Neutrophil (primary cell): ENCODE results near the gene RHPN2.
A peak's percentile ranks its signal among the peaks of the same experiment; 100 is the strongest.

Source experiments
- H3K27ac ChIP-seq: fragments of 200-600 bp; sonication (generic); 2 replicates; pipeline ENCODE4 v1.5.1; 2016; ENCODE audit warnings: mild to moderate bottlenecking, moderate library complexity
- H3K27me3 ChIP-seq: fragments of 200-600 bp; sonication (generic); 2 replicates; pipeline ENCODE4 v1.6.0; 2016; ENCODE audit warnings: mild to moderate bottlenecking
- H3K36me3 ChIP-seq: fragments of 200-600 bp; sonication (generic); 2 replicates; pipeline ENCODE4 v1.5.1; 2017
- H3K4me1 ChIP-seq, 2 experiments: fragments of 200-600 bp in 1 of 2; sonication (generic) in 1 of 2; 1 replicate in 1 of 2; 2 replicates in 1 of 2; pipeline versions ENCODE4 v1.5.1 to v1.6.1; 2013 to 2016; ENCODE audit warnings: low read depth in 1 of 2, low read length in 1 of 2, mild to moderate bottlenecking in 1 of 2, moderate library complexity in 1 of 2; ENCODE audit not compliant: control insufficient read depth in 1 of 2, insufficient read depth in 1 of 2
- H3K4me3 ChIP-seq, 2 experiments: fragments of 200-600 bp in 1 of 2; sonication (generic) in 1 of 2; 1 replicate in 1 of 2; 2 replicates in 1 of 2; pipeline ENCODE4 v1.5.1; 2013 to 2016; ENCODE audit warnings: low read depth in 1 of 2, low read length in 1 of 2, mild to moderate bottlenecking in 1 of 2, moderate library complexity in 1 of 2
- H3K9me3 ChIP-seq: fragments of 200-600 bp; sonication (generic); 2 replicates; pipeline ENCODE4 v1.5.1; 2016
- CTCF ChIP-seq: fragments of 200-600 bp; sonication (generic); IDR thresholded peaks from 2 replicates; pipeline ENCODE4 v1.5.1; 2016; ENCODE audit warnings: antibody characterized with exemption

Gene RHPN2

GRCh38 chr19:33064458-33064791 lies 263 bp downstream of the RHPN2 start:
- H3K27me3 ChIP-seq: peaks cover 96% of the 10 kb centered on the region
- peak overlapping the region in 1 of 2 experiments; percentile 24 for H3K4me3 ChIP-seq
- no peaks in the 10 kb centered on the region for H3K9me3 ChIP-seq
- H3K36me3 ChIP-seq: no peaks in the 10 kb centered on the region
- no peak for TF ChIP-seq CTCF
- no peak overlapping the region for H3K27ac ChIP-seq
- H3K4me1 ChIP-seq: peaks cover 0 to 11% of the 10 kb centered on the region in 2 experiments

GRCh38 chr19:33063753-33064457 lies 783 bp downstream of the RHPN2 start:
- Histone ChIP-seq H3K4me1 (peaks cover 0 to 11% of the 10 kb centered on the region in 2 experiments), H3K36me3 (no peaks in the 10 kb centered on the region), H3K27ac (no peak overlapping the region), H3K4me3 (no peak overlapping the region), H3K27me3 (peaks cover 92% of the 10 kb centered on the region), H3K9me3 (no peaks in the 10 kb centered on the region)
- TF ChIP-seq CTCF: no peak

DNA sequence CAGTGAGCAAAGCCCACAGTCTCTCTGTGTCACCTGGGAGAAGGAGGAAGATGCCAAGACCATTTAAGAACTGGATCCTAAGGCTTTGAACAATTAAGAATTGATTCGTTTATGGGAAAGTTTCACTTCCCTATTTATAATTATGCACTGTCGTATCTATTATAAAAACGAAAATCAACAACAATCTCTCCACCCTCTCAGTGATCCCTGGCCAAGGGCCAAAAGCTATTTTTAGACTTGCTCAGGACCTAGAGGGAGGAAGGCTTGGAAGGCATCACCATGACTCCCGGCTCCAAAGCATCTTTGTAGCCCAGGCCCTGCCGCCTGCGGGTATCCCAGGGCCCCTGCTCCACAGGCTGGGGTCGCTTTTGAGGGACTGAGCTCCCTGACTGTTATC lies 1.3 kb downstream of the RHPN2 start:
- H3K9me3 ChIP-seq: no peaks in the 10 kb centered on the region
- H3K4me1 ChIP-seq: peaks cover 0 to 11% of the 10 kb centered on the region in 2 experiments
- H3K36me3 ChIP-seq: no peaks in the 10 kb centered on the region
- peaks cover 90% of the 10 kb centered on the region for H3K27me3 ChIP-seq
- no peak for TF ChIP-seq CTCF
- H3K4me3 ChIP-seq: no peak overlapping the region
- no peak overlapping the region for H3K27ac ChIP-seq

DNA sequence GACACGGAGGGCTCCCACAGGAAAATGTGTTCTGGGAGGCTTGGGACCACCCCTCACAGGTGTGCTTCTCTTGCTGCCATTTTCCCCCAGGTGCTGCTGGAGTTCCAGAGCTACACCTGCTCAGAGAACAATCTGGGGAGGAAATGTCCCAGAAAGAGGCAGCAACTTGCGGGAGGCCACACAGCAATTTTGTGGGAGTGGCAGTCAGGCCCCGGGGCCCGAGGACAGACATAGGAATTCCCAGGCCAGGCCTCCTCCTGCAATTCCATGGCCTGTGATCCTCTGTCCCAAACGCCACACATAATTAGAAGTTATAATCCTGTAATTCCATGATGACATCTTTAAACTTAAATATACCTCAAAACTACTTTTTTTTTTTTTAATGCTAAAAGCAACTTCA lies 1.8 kb downstream of the RHPN2 start:
- H3K4me3 ChIP-seq: no peak overlapping the region
- H3K36me3 ChIP-seq: no peaks in the 10 kb centered on the region
- TF ChIP-seq CTCF: no peak
- peaks cover 0 to 11% of the 10 kb centered on the region in 2 experiments for H3K4me1 ChIP-seq
- H3K27me3 ChIP-seq: peaks cover 90% of the 10 kb centered on the region
- no peaks in the 10 kb centered on the region for H3K9me3 ChIP-seq
- H3K27ac ChIP-seq: no peak overlapping the region

DNA sequence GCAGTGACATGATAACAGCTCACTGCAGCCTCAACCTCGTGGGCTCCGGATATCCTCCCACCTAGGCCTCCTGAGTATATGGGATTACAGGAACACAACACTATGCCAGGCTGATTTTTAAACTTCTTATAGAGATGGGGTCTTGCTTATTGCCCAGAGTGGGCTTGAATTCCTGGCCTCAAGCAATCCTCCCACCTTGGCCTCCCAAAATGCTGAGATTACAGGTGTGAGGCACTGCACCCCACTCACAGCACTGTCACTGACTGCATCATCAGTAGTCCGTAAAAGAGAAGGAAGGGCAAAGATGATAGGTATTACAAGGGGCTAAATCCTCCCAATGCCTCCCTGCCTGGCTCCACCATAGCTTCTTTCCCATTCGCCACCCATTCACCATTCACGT lies 4.1 kb downstream of the RHPN2 start:
- Histone ChIP-seq H3K36me3 (no peaks in the 10 kb centered on the region), H3K9me3 (no peaks in the 10 kb centered on the region), H3K27ac (no peak overlapping the region), H3K4me3 (no peak overlapping the region), H3K27me3 (peaks cover 74% of the 10 kb centered on the region), H3K4me1 (peaks cover 0 to 11% of the 10 kb centered on the region in 2 experiments)
- TF ChIP-seq CTCF: no peak
